Measurements from ENCODE around the gene TTC17. TPM values are rescaled to one million over a fixed set of nuclear protein-coding genes. Genes with fewer than 3 reads are reported as not detected.

The TTC17 gene
- total RNA-seq, 2 donors from 2014 or later, result 33.6 to 45.3 TPM

GRCh38 chr11:43541993-43542392 is 183.3 kb downstream of the TTC17 start:
- Histone ChIP-seq H3K4me3 (no peak overlapping the region), H3K9me3 (peaks cover 0 to 8% of the 10 kb centered on the region in 2 donors), H3K27ac (no peak overlapping the region), H3K27me3 (no peaks in the 10 kb centered on the region), H3K4me1 (no peaks in the 10 kb centered on the region), H3K36me3 (no peaks in the 10 kb centered on the region)
- TF ChIP-seq, protein P1, sequence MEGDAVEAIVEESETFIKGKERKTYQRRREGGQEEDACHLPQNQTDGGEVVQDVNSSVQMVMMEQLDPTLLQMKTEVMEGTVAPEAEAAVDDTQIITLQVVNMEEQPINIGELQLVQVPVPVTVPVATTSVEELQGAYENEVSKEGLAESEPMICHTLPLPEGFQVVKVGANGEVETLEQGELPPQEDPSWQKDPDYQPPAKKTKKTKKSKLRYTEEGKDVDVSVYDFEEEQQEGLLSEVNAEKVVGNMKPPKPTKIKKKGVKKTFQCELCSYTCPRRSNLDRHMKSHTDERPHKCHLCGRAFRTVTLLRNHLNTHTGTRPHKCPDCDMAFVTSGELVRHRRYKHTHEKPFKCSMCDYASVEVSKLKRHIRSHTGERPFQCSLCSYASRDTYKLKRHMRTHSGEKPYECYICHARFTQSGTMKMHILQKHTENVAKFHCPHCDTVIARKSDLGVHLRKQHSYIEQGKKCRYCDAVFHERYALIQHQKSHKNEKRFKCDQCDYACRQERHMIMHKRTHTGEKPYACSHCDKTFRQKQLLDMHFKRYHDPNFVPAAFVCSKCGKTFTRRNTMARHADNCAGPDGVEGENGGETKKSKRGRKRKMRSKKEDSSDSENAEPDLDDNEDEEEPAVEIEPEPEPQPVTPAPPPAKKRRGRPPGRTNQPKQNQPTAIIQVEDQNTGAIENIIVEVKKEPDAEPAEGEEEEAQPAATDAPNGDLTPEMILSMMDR (IDR thresholded peaks at IDR 0.05), result no peak
- no peak for DNase-seq (ENCODE audit: low spot score)

- Histone ChIP-seq H3K36me3 (no peaks in the 10 kb centered on the region), H3K27ac (no peak overlapping the region), H3K4me3 (no peak overlapping the region), H3K9me3 (peaks cover 0 to 8% of the 10 kb centered on the region in 2 donors), H3K4me1 (peaks cover 0 to 10% of the 10 kb centered on the region in 2 donors), H3K27me3 (no peaks in the 10 kb centered on the region)
- no peak for DNase-seq (ENCODE audit: low spot score)
- TF ChIP-seq, protein P1 (IDR thresholded peaks at IDR 0.05), result no peak
These were observed 184.3 kb downstream of the TTC17 start for GRCh38 chr11:43542750-43543712.

Other genes with a start within 250 kb of the TTC17 start
- 10 to 100 TPM; 37.7 to 50.3 TPM for gene API5, start 46.9 kb upstream of the TTC17 start, total RNA-seq

Measured in right atrium auricular region (tissue), 2 donors.